ENCODE results near the gene TOX4. TPM values are rescaled to one million over a fixed set of nuclear protein-coding genes. Genes with fewer than 3 reads are reported as not detected.

The TOX4 gene
- polyA plus RNA-seq, 1 experiment, result 94.6 TPM

DNA sequence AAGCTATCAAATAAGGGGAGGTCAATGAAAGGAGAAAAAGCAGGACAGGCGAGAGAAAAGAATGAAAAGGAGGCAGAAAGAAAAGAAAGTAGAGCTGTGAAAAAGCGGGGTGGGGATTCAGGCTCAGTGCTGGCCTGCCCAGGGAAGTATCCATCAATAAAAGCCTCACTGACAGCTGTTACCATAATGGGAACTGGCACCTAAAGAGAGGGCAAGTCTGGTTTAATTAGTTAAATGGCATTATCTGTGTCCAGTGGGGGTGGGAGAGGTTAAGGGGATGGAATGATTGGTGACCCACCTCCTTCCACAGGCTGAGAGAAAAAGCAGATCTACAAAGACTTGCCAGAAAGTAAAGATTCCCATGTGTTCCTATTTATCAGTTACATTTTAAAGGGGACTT is 41.7 kb downstream of the TOX4 start:
- H3K27me3 ChIP-seq (ENCODE audit: control insufficient read depth, insufficient read depth, low read length), result no peaks in the 10 kb centered on the region
- TF ChIP-seq, protein P1, sequence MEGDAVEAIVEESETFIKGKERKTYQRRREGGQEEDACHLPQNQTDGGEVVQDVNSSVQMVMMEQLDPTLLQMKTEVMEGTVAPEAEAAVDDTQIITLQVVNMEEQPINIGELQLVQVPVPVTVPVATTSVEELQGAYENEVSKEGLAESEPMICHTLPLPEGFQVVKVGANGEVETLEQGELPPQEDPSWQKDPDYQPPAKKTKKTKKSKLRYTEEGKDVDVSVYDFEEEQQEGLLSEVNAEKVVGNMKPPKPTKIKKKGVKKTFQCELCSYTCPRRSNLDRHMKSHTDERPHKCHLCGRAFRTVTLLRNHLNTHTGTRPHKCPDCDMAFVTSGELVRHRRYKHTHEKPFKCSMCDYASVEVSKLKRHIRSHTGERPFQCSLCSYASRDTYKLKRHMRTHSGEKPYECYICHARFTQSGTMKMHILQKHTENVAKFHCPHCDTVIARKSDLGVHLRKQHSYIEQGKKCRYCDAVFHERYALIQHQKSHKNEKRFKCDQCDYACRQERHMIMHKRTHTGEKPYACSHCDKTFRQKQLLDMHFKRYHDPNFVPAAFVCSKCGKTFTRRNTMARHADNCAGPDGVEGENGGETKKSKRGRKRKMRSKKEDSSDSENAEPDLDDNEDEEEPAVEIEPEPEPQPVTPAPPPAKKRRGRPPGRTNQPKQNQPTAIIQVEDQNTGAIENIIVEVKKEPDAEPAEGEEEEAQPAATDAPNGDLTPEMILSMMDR (IDR thresholded peaks at IDR 0.05; ENCODE audit: low read depth, low read length), result no peak
- H3K4me3 ChIP-seq (ENCODE audit: low read depth, low read length), result no peak overlapping the region
- no peak for DNase-seq (ENCODE audit: low read depth, low spot score)
- no peak overlapping the region for H3K27ac ChIP-seq (ENCODE audit: low read depth, low read length)
- no peaks in the 10 kb centered on the region for H3K9me3 ChIP-seq (ENCODE audit: control insufficient read depth, insufficient read depth, low read length)
- CTCF ChIA-PET, result no interaction called here
- POLR2A ChIA-PET, result no interaction called here

DNA sequence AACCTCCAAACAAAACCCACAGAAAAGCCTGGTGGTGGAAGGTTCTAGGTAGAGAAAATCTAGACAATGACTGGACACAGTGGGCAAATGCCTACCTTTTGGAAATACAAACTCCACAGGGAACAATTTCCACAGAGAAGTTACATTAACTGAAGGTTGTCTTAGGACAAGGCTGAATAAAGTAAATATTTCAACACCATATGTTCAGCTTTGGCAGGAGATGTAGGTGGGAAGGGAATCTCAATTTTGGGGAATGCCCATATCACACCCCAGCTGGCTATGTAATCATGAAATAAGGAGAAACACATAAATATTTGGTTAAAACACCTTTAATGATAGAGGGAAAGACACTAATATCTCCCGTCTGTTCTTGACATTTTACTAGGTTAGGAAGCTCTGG is 43.8 kb downstream of the TOX4 start:
- TF ChIP-seq, protein P1 (IDR thresholded peaks at IDR 0.05; ENCODE audit: low read depth, low read length), result no peak
- Histone ChIP-seq H3K4me3 (ENCODE audit: low read depth, low read length) (no peak overlapping the region), H3K9me3 (ENCODE audit: control insufficient read depth, insufficient read depth, low read length) (no peaks in the 10 kb centered on the region), H3K27me3 (ENCODE audit: control insufficient read depth, insufficient read depth, low read length) (no peaks in the 10 kb centered on the region), H3K27ac (ENCODE audit: low read depth, low read length) (no peak overlapping the region)
- CTCF ChIA-PET, result no interaction called here
- POLR2A ChIA-PET, result interaction anchor here (0.5 to 1.9 kb wide), 2 partner anchors 9 to 10 kb away, joined by 3 to 10 read pairs; partner anchors contain the start of gene METTL3
- no peak for DNase-seq (ENCODE audit: low read depth, low spot score)

DNA sequence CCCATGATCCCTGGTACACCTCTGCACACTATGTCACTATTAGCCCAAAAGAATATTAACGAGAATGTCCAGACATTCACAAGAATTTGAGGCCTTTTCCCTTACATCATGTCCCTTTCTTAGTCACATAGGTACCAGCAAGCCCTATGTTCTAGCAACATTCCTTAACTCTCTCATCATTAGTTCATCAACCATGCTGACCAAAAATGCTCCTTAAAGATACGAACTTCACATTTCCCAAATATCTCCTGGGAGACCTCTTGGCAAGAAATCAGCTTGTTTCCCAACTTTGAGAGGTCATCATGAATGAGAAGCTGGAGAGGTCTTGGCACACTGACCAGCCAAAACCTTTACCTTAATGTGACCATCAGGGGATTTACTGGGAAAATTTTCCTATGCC is 44.5 kb downstream of the TOX4 start:
- Histone ChIP-seq H3K27me3 (ENCODE audit: control insufficient read depth, insufficient read depth, low read length) (no peaks in the 10 kb centered on the region), H3K9me3 (ENCODE audit: control insufficient read depth, insufficient read depth, low read length) (peaks cover 2% of the 10 kb centered on the region; the same call in 1 of the 2 replicates), H3K4me3 (ENCODE audit: low read depth, low read length) (no peak overlapping the region), H3K27ac (ENCODE audit: low read depth, low read length) (no peak overlapping the region)
- POLR2A ChIA-PET, result interaction anchor here (1.9 kb wide), 1 partner anchor 10 kb away, joined by 10 read pairs; the partner anchor contains the start of gene METTL3
- TF ChIP-seq, protein P1 (IDR thresholded peaks at IDR 0.05; ENCODE audit: low read depth, low read length), result no peak
- no peak for DNase-seq (ENCODE audit: low read depth, low spot score)
- CTCF ChIA-PET, result no interaction called here

DNA sequence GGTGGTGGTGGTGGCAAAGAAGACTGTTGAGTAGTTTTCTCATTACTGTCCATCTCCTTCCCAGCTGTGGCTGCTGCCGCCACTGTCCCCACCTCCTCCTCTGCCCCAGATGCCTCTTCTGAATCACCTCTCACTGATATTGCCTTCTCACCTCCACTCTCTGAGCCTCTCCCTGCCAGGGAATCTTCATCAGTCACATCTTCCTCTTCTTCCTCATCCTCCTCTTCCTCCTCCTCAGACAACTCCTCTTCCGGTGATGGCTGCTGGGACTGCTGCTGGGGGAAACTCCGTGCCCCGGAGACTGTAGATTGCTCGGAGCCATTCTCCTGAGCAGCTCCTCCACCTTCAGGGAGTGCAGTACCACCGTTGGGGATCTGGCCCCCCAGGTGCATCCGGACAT is 46.2 kb downstream of the TOX4 start:
- DNase-seq (ENCODE audit: low read depth, low spot score), result no peak
- H3K27me3 ChIP-seq (ENCODE audit: control insufficient read depth, insufficient read depth, low read length), result peaks cover 2% of the 10 kb centered on the region
- H3K4me3 ChIP-seq (ENCODE audit: low read depth, low read length), result no peak overlapping the region
- ChIA-PET CTCF (interaction anchor here (1.1 kb wide), 1 partner anchor 25 kb away, joined by 3 read pairs; no protein-coding TSS in a partner anchor), POLR2A (interaction anchor here (0.5 kb wide), 1 partner anchor 67 kb away, joined by 7 read pairs; no protein-coding TSS in a partner anchor)
- H3K27ac ChIP-seq (ENCODE audit: low read depth, low read length), result no peak overlapping the region
- TF ChIP-seq, protein P1 (IDR thresholded peaks at IDR 0.05; ENCODE audit: low read depth, low read length), result no peak
- peaks cover 2% of the 10 kb centered on the region; the same call in 1 of the 2 replicates for H3K9me3 ChIP-seq (ENCODE audit: control insufficient read depth, insufficient read depth, low read length)

DNA sequence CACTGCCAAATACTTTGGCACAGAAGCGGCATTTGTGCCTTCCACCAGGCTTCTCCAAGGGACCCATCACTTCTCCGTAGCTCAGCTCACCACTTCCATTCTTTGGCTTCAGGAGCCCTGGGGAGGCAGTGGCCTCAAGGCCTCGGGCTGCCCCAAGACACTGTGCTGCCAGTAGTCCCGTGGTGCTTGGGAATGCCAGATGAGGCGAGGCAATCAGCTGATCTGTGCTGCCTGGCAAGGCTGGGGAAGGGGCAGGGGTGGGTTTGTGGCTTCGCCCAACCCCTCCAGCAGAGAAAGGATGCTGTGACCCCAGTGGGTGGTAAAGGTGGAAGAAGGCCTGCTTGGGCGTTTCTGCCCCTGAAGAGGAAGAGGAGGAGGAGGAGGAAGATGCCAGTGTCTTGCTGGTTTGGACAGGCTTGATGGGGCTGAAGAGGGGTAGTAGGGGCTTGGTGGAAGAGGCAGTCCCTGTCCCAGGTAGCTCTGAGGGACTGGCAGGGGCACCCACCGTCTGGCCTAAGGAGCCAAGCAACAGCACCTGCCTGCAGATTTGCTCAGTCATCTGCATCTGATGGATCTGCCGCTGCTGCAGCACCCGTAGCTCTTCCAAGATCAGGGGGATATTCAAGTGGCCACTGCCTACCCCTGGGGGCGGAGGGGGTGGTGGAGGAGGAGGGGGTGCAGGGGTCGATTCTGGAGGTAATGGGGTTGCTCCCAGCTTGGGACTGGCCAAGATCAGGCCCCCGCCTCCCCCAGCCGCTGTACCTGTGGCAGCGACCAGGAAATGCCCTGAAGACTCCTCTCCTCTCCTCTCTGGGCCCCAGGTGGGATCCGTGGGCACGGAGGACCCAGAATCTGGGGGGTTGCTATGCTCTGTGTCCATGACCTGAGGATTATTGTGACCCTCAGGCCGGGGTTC is 47.8 kb downstream of the TOX4 start:
- H3K27me3 ChIP-seq (ENCODE audit: control insufficient read depth, insufficient read depth, low read length), result peaks cover 9% of the 10 kb centered on the region
- no peak for DNase-seq (ENCODE audit: low read depth, low spot score)
- ChIA-PET POLR2A (interaction anchor here (0.6 to 1.8 kb wide), 3 partner anchors 9 to 30 kb away, joined by 3 to 23 read pairs (median 3); partner anchors contain the start of gene METTL3), CTCF (interaction anchor here (0.8 to 5.4 kb wide), 2 partner anchors 26 to 37 kb away, joined by 3 to 24 read pairs; no protein-coding TSS in a partner anchor)
- H3K9me3 ChIP-seq (ENCODE audit: control insufficient read depth, insufficient read depth, low read length), result peaks cover 2% of the 10 kb centered on the region; the same call in 1 of the 2 replicates
- peak overlapping the region; percentile 76 for H3K4me3 ChIP-seq (ENCODE audit: low read depth, low read length)
- TF ChIP-seq, protein P1 (IDR thresholded peaks at IDR 0.05; ENCODE audit: low read depth, low read length), result no peak
- no peak overlapping the region for H3K27ac ChIP-seq (ENCODE audit: low read depth, low read length)
